HepG2 (cell line): ENCODE data around the gene CES2. TPM values are rescaled to one million over a fixed set of nuclear protein-coding genes. Genes with fewer than 3 reads are reported as not detected.

Source experiments
- CHD4 ChIP-seq: fragments of 200-600 bp; sonication (generic); IDR thresholded peaks from 2 replicates; pipeline ENCODE4 v1.7.0; 2017; ENCODE audit warnings: mild to moderate bottlenecking, low read length, borderline replicate concordance
- GABPA ChIP-seq, 2 experiments: IDR thresholded peaks; 2 replicates each; pipeline ENCODE4 v1.6.1; 2011 to 2016; ENCODE audit warnings: low read depth in 2 of 2, low read length in 1 of 2, missing biosample characterization in 1 of 2, missing genetic modification characterization in 1 of 2
- GRHL1 ChIP-seq: sonication (generic); formaldehyde crosslinking; conservative IDR thresholded peaks from 2 replicates; pipeline ENCODE4 v1.8.0; 2022; ENCODE audit warnings: missing genetic modification reagents
- HIVEP1 ChIP-seq: sonication (generic); formaldehyde crosslinking; IDR thresholded peaks from 2 replicates; pipeline ENCODE4 v1.4.0; 2020; ENCODE audit warnings: mild to moderate bottlenecking, missing genetic modification reagents
- HOXA5 ChIP-seq: sonication (generic); formaldehyde crosslinking; IDR thresholded peaks from 2 replicates; pipeline ENCODE4 v1.4.0; 2020; ENCODE audit warnings: missing genetic modification reagents
- MATR3 ChIP-seq: sonication (generic); formaldehyde crosslinking; IDR thresholded peaks from 2 replicates; pipeline ENCODE4 v1.4.0; 2020; ENCODE audit warnings: missing genetic modification reagents
- NR0B2 ChIP-seq: sonication (generic); formaldehyde crosslinking; IDR thresholded peaks from 2 replicates; pipeline ENCODE4 v1.4.0; 2020; ENCODE audit warnings: mild to moderate bottlenecking, missing genetic modification reagents
- POLR2AphosphoS5 ChIP-seq: IDR thresholded peaks from 2 replicates; pipeline ENCODE4 v1.6.1; 2012; ENCODE audit warnings: low read depth, low read length
- PTBP1 ChIP-seq: fragments of 200-400 bp; formaldehyde crosslinking; IDR thresholded peaks from 2 replicates; pipeline ENCODE4 v1.6.1; 2018; ENCODE audit warnings: low read length, low read depth; ENCODE audit not compliant: poor library complexity, severe bottlenecking
- SNAPC4 ChIP-seq: sonication (generic); formaldehyde crosslinking; IDR thresholded peaks from 2 replicates; pipeline ENCODE4 v1.4.0; 2020; ENCODE audit warnings: mild to moderate bottlenecking, missing genetic modification reagents
- ZKSCAN8 ChIP-seq: IDR thresholded peaks from 2 replicates; pipeline ENCODE4 v1.6.1; 2016; ENCODE audit warnings: borderline replicate concordance, missing genetic modification reagents, missing compliant biosample characterization
- ZNF180 ChIP-seq: sonication (generic); formaldehyde crosslinking; IDR thresholded peaks from 2 replicates; pipeline ENCODE4 v1.4.0; 2020; ENCODE audit warnings: low read depth, missing genetic modification reagents, borderline replicate concordance
- ZNF251 ChIP-seq: sonication (generic); formaldehyde crosslinking; IDR thresholded peaks from 2 replicates; pipeline ENCODE4 v1.9.0; 2021; ENCODE audit warnings: mild to moderate bottlenecking, missing genetic modification reagents
- ZNF264 ChIP-seq: sonication (generic); formaldehyde crosslinking; IDR thresholded peaks from 2 replicates; pipeline ENCODE4 v1.4.0; 2020; ENCODE audit warnings: missing genetic modification reagents
- ZNF30 ChIP-seq: sonication (generic); formaldehyde crosslinking; IDR thresholded peaks from 2 replicates; pipeline ENCODE4 v1.5.0; 2020; ENCODE audit warnings: mild to moderate bottlenecking, missing genetic modification reagents
- ZNF430 ChIP-seq: sonication (generic); formaldehyde crosslinking; IDR thresholded peaks from 2 replicates; pipeline ENCODE4 v1.9.0; 2021; ENCODE audit warnings: mild to moderate bottlenecking, missing genetic modification reagents
- ZNF441 ChIP-seq: sonication (generic); formaldehyde crosslinking; IDR thresholded peaks from 2 replicates; pipeline ENCODE4 v1.7.0; 2021; ENCODE audit warnings: missing genetic modification reagents, borderline replicate concordance
- ZNF776 ChIP-seq: sonication (generic); formaldehyde crosslinking; IDR thresholded peaks from 2 replicates; pipeline ENCODE4 v1.4.0; 2020; ENCODE audit warnings: mild to moderate bottlenecking, missing genetic modification reagents
- ZNF891 ChIP-seq: sonication (generic); formaldehyde crosslinking; IDR thresholded peaks from 2 replicates; pipeline ENCODE4 v1.5.0; 2020; ENCODE audit warnings: mild to moderate bottlenecking, missing genetic modification reagents
- ZXDC ChIP-seq: sonication (generic); formaldehyde crosslinking; IDR thresholded peaks from 2 replicates; pipeline ENCODE4 v1.5.0; 2020; ENCODE audit warnings: mild to moderate bottlenecking, missing genetic modification reagents
- polyA plus RNA-seq, 8 experiments: library from polyadenylated mRNA; depleted of rRNA in 3 of 8; stranded (reverse) in 7 of 8; unstranded in 1 of 8; fragments of >200 nt; fragmentation: Illumina TruSeq in 4 of 8; extraction: Trizol in 4 of 8; gene quantifications; 2 replicates each; pipeline versions ENCODE4 v1.2.1 to v1.2.3, GENCODE V29; 2011 to 2016; ENCODE audit warnings: low read depth in 4 of 8, missing spikeins in 1 of 8, mixed read lengths in 1 of 8; ENCODE audit not compliant: insufficient read depth in 1 of 8
- total RNA-seq, 5 experiments: library from RNA; depleted of rRNA; stranded (reverse); fragments of >200 nt; fragmentation: Illumina TruSeq; extraction: Trizol; gene quantifications; 2 replicates each; pipeline ENCODE4 v1.2.3, GENCODE V29; 2016; ENCODE audit warnings: low read depth in 1 of 5

CES2 gene
- total and polyA plus RNA-seq, 2 of the 13 experiments (the other 11 are each of a cell fraction or from before 2014, with no cell fraction given), result 50.6 to 63.8 TPM

- TF ChIP-seq SNAPC4 (CRISPR knock-in tag) (peak; percentile 86), ZNF891 (CRISPR knock-in tag) (peak; percentile 99), ZNF251 (CRISPR knock-in tag) (no peak), GABPA (IDR thresholded peaks at IDR 0.05; ENCODE audit: low read depth, low read length) (peak; percentile 94), GABPA (CRISPR knock-in tag; IDR thresholded peaks at IDR 0.05; ENCODE audit: low read depth) (peak; percentile 98), CHD4 (no peak), POLR2AphosphoS5 (peak; percentile 88), NR0B2 (peak; percentile 92), ZNF441 (CRISPR knock-in tag) (0 out of 2 replicates have a peak, but pooled peaks have one; percentile 60), ZNF430 (CRISPR knock-in tag) (peak; percentile 97), ZNF776 (peak; percentile 96), ZKSCAN8 (CRISPR knock-in tag) (peak; percentile 85; the same call in 1 of the 2 replicates), MATR3 (no peak), PTBP1 (no peak), ZXDC (CRISPR knock-in tag) (no peak; the same call in 1 of the 2 replicates), ZNF180 (peak; percentile 96), HOXA5 (CRISPR knock-in tag) (peak; percentile 97), GRHL1 (CRISPR knock-in tag) (no peak), ZNF30 (CRISPR knock-in tag) (peak; percentile 69; the same call in 1 of the 2 replicates), HIVEP1 (peak; percentile 97), ZNF264 (CRISPR knock-in tag) (peak; percentile 95)
These were observed 1.0 kb upstream of the CES2 start, which contains the start of gene CIAO2B (continued) for GRCh38 chr16:66934138-66934838.
